ENCODE results near the gene CTAG2.
"Not testable (repeated sequence)": the region's sequence is repeated elsewhere in the genome, so short reads cannot be mapped to it uniquely, and the experiment has no call there.

The CTAG2 gene

DNA sequence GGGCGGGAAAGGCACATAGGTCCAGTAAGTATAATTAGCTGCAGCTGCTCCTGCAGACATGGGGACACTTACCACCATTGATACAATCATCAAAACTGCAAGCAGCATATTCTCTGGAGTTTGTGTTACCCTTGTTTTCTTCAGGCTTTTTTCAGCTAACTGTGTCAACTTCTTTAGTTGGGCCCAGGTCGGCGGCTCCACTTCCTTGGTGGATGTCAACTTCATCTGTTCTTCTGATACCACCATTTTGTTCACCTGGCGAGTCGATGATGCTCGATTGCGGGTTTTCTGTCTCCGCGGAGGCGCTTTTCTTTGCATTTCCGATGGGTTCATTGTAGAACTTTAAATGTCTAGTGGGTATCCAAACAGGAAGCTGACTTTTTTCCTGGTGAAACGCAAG, 42.2 kb downstream of the CTAG2 start:
- H3K36me3 Mint-ChIP-seq (ENCODE audit: low read depth); H3K27ac Mint-ChIP-seq; H3K9me3 Mint-ChIP-seq; H3K4me1 Mint-ChIP-seq; H3K27me3 Mint-ChIP-seq (ENCODE audit: low read depth); H3K4me3 Mint-ChIP-seq: not testable (repeated sequence)

DNA sequence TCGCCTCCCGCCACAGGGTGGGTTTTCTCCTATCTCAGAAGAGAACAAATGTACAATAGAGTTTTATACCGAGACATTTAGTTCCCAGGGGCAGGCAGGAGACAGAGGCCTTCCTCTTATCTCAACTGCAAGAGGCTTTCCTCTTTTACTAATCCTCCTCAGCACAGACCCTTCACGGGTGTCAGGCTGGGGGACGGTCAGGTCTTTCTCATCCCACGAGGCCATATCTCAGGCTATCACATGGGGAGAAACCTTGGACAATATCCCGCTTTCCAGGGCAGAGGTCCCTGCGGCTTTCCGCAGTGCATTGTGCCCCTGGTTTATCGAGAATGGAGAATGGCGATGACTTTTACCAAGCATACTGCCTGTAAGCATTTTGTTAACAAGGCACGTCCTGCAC, 44.6 kb downstream of the CTAG2 start:
- not testable (repeated sequence) for H3K27me3 Mint-ChIP-seq (ENCODE audit: low read depth); H3K4me3 Mint-ChIP-seq; H3K27ac Mint-ChIP-seq; H3K4me1 Mint-ChIP-seq; H3K36me3 Mint-ChIP-seq (ENCODE audit: low read depth)
- H3K9me3 Mint-ChIP-seq: peaks cover 15% of the 10 kb centered on the region

DNA sequence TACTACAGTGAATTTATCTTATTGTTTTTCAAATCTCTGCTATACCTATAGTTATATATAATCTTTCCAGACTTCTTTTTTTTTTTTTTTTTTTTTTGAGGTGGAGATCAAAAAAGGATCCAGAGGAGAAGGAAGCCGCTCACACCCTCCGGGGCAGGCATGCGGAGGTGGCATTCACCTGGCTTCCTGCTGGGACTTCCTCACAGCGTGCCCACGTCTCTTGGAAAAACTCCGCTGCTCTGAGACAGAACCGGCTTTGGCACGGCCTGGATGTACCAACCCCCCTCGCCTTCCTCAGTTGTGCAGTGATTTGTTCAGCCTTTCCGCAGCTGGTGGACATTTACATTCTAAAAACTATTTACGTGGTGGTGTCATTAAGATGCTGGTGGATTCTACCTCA, 45.4 kb downstream of the CTAG2 start:
- not testable (repeated sequence) for H3K4me3 Mint-ChIP-seq; H3K27me3 Mint-ChIP-seq (ENCODE audit: low read depth); H3K36me3 Mint-ChIP-seq (ENCODE audit: low read depth); H3K4me1 Mint-ChIP-seq; H3K27ac Mint-ChIP-seq
- peaks cover 17% of the 10 kb centered on the region for H3K9me3 Mint-ChIP-seq

DNA sequence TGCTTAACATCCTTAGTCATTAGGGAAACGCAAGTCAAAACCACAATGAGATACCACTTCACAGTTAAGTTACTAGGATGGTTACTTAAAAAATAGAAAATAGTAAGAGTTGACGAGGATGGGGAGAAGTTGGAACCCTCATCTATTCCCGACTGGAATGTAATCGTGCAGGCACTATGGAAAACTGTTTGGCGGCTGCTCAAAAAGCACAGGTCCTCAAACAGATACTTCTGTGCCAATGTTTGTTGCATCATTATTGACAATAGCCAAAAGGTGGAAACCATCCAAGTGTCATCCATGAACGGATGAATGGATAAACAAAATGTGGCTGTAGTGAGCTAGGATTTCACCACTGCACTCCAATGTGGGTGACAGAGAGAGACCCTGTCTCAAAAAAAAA, 46.0 kb downstream of the CTAG2 start:
- Mint-ChIP-seq H3K27me3 (ENCODE audit: low read depth) (peaks cover 3% of the 10 kb centered on the region), H3K4me1 (no peaks in the 10 kb centered on the region), H3K4me3 (no peak overlapping the region), H3K27ac (no peak overlapping the region), H3K36me3 (ENCODE audit: low read depth) (no peaks in the 10 kb centered on the region), H3K9me3 (peaks cover 17% of the 10 kb centered on the region)
- TF ChIP-seq, protein P1, sequence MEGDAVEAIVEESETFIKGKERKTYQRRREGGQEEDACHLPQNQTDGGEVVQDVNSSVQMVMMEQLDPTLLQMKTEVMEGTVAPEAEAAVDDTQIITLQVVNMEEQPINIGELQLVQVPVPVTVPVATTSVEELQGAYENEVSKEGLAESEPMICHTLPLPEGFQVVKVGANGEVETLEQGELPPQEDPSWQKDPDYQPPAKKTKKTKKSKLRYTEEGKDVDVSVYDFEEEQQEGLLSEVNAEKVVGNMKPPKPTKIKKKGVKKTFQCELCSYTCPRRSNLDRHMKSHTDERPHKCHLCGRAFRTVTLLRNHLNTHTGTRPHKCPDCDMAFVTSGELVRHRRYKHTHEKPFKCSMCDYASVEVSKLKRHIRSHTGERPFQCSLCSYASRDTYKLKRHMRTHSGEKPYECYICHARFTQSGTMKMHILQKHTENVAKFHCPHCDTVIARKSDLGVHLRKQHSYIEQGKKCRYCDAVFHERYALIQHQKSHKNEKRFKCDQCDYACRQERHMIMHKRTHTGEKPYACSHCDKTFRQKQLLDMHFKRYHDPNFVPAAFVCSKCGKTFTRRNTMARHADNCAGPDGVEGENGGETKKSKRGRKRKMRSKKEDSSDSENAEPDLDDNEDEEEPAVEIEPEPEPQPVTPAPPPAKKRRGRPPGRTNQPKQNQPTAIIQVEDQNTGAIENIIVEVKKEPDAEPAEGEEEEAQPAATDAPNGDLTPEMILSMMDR (IDR thresholded peaks at IDR 0.05; ENCODE audit: unreplicated experiment in 3 of 3): no peak

DNA sequence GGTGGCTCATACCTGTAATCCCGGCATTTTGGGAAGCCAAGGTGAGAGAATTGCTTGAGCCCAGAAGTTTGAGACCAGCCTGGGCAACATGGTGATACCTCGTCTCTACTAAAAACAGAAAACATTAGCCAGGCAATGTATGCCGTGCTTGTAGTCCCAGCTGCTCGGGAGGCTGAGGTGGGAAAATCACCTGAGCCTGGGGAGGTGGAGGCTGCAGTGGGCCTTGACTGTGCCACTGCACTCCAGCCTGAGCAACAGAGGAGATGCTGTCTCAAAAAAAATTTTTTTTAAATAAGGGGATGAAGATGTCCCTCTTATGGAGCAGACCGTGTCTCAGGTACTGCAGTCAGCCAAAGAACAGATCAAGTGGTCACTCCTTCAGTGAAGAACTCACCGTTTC, 47.8 kb downstream of the CTAG2 start:
- peaks cover 14% of the 10 kb centered on the region for H3K9me3 Mint-ChIP-seq
- H3K4me1 Mint-ChIP-seq: no peaks in the 10 kb centered on the region
- TF ChIP-seq, protein P1 (IDR thresholded peaks at IDR 0.05; ENCODE audit: unreplicated experiment in 3 of 3): no peak
- H3K36me3 Mint-ChIP-seq (ENCODE audit: low read depth): no peaks in the 10 kb centered on the region
- H3K27me3 Mint-ChIP-seq (ENCODE audit: low read depth): peaks cover 3% of the 10 kb centered on the region
- H3K4me3 Mint-ChIP-seq: no peak overlapping the region
- H3K27ac Mint-ChIP-seq: no peak overlapping the region

DNA sequence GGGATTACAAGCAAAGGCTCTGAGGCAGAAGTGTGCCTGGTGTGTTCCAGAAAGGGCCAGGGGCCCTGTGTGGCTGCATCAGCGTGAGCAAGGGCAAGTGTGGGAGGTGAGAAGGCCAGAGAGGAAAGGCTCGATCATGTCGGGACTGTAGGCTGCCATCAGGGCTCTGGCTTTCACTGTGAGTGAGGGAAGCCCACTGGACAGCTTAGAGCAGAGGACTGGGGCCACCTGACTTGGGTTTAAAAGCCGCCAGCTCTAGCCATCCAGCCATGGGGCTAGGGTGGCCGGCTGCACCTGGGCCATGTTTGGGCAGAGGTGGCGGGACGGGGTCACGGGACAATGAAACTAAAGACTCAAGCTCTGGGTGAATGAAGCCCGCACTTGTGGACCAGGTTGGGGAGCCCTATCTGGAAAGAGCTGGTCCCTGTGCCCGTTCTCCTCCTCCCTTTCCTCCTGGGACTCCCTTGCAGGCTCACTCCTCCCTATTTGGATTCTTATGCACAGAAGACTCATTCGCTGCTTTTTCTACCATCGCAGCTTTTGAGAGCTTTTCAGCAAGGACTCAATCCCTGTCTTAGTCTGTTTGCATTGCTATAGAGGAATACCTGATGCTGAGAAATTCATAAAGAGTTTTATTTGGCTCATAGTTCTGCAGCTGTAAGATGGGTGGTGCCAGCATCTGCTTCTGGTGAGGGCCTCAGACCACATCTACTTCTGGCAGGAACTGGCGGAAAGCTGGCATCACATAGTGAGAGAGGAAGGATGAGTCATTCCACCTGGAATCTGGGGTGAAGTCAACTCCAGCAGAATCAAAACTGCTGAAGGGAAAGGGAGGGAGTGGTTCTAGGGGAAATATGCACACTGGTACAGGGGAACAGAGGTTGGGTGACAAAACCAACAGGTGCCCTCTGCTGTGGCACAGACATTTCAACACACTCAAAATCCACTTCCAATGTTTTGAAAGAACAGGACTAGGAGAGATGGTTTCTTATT, 49.6 kb downstream of the CTAG2 start:
- TF ChIP-seq, protein P1 (IDR thresholded peaks at IDR 0.05; ENCODE audit: unreplicated experiment in 3 of 3): no peak
- Mint-ChIP-seq H3K4me1 (no peaks in the 10 kb centered on the region), H3K4me3 (no peak overlapping the region), H3K27me3 (ENCODE audit: low read depth) (peaks cover 3% of the 10 kb centered on the region), H3K27ac (no peak overlapping the region), H3K36me3 (ENCODE audit: low read depth) (no peaks in the 10 kb centered on the region), H3K9me3 (peaks cover 25% of the 10 kb centered on the region)

DNA sequence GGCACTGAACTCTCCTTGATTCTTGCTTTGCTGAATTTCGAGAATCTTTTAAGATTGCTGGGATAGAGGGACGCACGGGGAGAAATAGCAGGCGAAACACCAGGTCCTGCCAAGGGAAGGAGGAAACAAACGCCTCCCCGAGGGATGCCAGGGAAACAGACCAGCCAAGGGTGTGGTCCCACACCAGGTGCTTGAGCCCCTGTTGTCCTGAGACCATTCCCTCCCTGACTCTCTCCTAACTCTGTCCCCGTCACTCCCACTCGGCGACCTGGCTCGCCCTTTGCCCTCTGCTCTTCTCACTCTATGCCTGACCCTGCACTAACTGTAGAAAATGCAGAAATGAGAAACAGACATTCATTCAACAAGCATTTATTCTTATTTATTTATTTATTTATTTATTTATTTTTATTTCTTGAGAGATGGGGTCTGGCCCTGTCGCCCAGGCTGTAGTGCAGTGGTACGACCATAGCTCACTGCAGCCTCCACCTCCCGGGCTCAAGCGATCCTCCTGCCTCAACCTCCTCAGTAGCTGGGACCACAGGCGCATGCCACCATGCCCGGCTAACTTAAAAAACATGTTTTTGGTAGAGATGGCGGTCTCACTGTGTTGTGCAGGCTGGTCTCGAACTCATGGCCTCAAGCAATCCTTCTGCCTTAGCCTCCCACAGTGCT, 50.5 kb downstream of the CTAG2 start:
- no peaks in the 10 kb centered on the region for H3K27me3 Mint-ChIP-seq (ENCODE audit: low read depth)
- no peaks in the 10 kb centered on the region for H3K4me1 Mint-ChIP-seq
- TF ChIP-seq, protein P1 (IDR thresholded peaks at IDR 0.05; ENCODE audit: unreplicated experiment in 3 of 3): no peak
- no peaks in the 10 kb centered on the region for H3K36me3 Mint-ChIP-seq (ENCODE audit: low read depth)
- no peak overlapping the region for H3K4me3 Mint-ChIP-seq
- peaks cover 29% of the 10 kb centered on the region for H3K9me3 Mint-ChIP-seq
- H3K27ac Mint-ChIP-seq: no peak overlapping the region
